ENCODE measurements around the gene SPPL2B.
"Not testable (repeated sequence)": the region's sequence is repeated elsewhere in the genome, so short reads cannot be mapped to it uniquely, and the experiment has no call there.

Gene SPPL2B

GRCh38 chr19:2338751-2339643 is 10.5 kb downstream of the SPPL2B start:
- no peak for DNase-seq

- no peak for DNase-seq
Measured at GRCh38 chr19:2339644-2340310, 11.3 kb downstream of the SPPL2B start.

GRCh38 chr19:2340496-2341243 is 12.2 kb downstream of the SPPL2B start:
- no peak for DNase-seq

DNA sequence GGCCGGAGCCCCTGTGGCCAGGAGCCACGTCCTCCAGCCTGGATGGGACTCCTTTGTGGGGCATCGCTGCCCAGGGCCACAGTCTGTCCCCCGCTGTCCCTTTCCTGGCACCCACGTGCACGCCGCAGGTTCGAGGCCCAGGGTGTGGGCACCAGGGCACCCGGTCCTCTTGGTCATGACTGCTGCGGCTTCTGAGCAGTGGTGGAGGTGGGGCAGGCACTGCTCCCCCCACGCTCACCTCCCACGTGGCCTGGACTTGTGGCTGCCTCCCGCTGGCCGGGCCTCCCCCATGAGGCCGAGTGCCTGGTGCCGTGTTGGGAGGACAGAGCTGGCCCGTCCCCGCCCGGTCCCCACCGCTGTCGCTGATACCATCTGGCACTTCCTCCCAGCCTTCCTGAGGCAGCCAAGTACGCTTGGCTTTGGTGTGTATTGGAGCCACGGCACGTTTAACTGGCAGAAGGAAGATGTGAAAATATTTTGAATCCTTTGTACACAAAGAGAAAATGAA is 12.8 kb downstream of the SPPL2B start:
- DNase-seq, result no peak

- DNase-seq, result no peak
Measured at GRCh38 chr19:2341982-2342381, 13.5 kb downstream of the SPPL2B start.

DNA sequence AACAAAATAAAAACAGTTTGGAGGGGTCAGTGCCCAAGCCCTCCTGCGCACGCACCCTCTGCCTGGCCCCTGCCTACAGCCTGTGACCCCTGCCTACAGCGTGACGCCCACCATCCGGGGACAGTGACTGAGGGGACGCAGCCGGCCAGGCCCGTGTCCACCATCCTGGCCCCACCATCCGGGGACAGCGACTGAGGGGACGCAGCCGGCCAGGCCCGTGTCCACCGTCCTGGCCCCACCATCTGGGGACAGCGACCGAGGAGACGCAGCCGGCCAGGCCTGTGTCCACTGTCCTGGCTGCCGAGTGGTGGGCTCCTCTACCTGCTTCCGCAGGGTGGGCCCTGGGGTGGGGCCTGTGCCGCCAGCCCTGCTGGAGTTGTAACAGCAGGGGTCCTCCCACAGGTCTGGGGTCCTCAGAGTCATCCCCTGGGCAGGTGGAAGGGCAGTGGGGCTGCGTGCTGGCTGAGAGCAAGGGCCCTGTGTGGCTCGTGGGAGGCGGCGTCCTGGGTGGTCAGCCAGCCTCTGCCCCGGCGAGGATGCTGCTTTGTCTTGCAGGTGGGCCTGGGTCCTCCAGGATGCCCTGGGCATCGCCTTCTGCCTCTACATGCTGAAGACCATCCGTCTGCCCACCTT is 14.3 kb downstream of the SPPL2B start:
- DNase-seq, result no peak

GRCh38 chr19:2343289-2343982 is 15.0 kb downstream of the SPPL2B start:
- no peak for DNase-seq

DNA sequence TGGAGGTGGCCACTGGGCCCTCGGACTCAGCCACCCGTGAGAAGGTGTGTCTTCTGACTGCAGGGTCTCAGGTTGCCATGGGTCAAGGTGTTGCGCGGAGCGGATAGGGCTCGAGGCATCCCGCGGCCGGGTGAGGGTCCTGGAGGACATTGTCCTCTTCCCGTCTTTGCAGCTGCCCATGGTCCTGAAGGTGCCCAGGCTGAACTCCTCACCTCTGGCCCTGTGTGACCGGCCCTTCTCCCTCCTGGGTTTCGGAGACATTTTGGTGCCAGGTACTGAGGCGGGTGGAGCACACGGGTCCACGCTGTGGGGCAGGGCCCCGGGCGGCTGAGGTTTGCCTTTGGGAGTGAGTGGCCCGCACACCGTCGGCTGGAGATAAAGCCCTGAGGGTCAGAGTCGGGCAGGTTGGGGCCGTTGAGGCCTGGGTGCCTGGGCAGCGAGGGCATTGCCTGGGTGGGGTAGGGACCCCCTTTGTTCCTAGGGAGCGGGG is 15.9 kb downstream of the SPPL2B start:
- no peak for DNase-seq

DNA sequence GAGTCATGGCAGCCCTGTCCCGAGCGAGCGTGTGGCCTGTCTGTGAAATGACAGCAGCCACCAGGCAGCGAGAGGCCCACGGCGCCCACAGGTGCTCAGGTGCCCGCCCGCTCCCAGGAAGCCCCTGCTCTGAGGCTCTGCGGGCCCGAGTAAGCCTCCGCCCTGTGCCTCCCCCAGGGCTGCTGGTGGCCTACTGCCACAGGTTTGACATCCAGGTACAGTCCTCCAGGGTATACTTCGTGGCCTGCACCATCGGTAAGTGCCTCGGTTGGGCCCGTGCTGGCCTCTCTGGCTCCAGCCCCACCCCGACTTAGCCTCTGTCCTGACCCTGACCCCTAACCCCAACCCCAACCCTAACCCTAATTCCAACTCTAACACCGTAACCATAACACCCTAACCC is 16.6 kb downstream of the SPPL2B start:
- no peak for DNase-seq

GRCh38 chr19:2345794-2346663 is 17.5 kb downstream of the SPPL2B start:
- no peak for DNase-seq

DNA sequence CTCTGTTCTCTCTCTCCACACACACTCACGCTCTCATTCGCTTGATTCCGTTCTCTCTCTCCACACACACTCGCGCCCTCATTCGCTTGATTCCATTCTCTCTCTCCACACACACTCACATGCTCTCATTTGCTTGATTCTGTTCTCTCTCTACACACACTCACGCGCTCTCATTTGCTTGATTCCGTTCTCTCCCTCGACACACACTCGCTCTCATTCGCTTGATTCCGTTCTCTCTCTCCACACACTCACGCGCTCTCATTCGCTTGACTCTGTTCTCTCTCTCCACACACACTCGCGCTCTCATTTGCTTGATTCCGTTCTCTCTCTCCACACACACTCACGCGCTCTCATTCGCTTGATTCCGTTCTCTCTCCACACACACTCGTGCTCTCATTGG is 21.3 kb downstream of the SPPL2B start:
- DNase-seq, result not testable (repeated sequence)

DNA sequence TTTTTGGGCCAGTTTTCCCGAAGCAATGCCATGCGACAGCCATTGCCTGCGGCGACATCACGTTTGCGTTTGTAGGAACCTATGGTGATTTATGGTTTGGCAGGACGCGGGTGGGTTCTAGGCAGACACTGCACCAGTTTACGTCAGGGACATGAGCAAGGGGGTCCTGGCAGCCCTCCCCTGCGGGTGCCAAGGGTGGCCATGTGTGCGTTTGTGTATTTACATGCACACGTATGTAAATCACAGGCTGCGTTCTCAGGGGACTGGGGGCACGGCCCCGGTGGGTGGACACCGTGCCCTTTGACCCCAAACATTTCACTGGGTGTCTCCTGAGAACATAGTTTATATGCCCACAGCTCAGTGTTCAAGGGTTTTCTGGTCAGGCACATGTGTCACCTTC is 22.2 kb downstream of the SPPL2B start:
- DNase-seq, result no peak

GRCh38 chr19:2351591-2351990 is 23.1 kb downstream of the SPPL2B start:
- DNase-seq, result no peak

GRCh38 chr19:2352121-2352520 is 23.6 kb downstream of the SPPL2B start:
- no peak for DNase-seq

- DNase-seq, result no peak
Measured at GRCh38 chr19:2353159-2353886, 24.8 kb downstream of the SPPL2B start.

GRCh38 chr19:2353887-2354592 is 25.6 kb downstream of the SPPL2B start:
- DNase-seq, result no peak

DNA sequence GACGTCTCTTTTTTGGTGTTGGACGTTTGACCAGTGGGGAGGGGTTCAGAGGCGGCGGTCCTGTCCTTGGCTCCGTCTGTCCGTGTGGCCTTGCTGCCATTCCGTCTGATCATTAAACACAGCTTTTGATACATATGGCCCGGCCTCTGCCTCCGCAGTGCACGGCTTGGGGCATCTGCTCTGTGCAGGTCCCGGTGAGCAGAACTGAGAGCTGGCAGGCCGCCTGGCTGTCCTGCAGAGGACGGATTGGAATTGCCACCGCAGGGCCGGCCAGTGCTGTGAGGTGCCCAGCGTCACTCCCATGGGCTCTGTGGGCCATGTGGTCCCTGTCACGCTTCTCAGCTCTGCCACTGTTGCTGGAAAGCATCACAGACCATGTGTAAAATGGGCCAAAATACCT is 26.2 kb downstream of the SPPL2B start:
- DNase-seq, result no peak

- DNase-seq, result no peak
Measured at GRCh38 chr19:2355168-2356035, 26.9 kb downstream of the SPPL2B start.
